Hepatocyte (in vitro differentiated cells): ENCODE results near the gene AHSG. TPM values are rescaled to one million over a fixed set of nuclear protein-coding genes. Genes with fewer than 3 reads are reported as not detected.

Experiments
- DNase-seq: peaks from one replicate; pipeline ENCODE4 v3.0.0-alpha.2; 2016; ENCODE audit warnings: low spot score
- H2AFZ ChIP-seq: fragments of 200-600 bp; sonication (generic); 2 replicates; pipeline ENCODE4 v1.6.0; 2016; ENCODE audit warnings: antibody characterized with exemption, mild to moderate bottlenecking
- H3K27ac ChIP-seq: fragments of 200-600 bp; sonication (generic); 2 replicates; pipeline ENCODE4 v1.5.1; 2016; ENCODE audit warnings: mild to moderate bottlenecking
- H3K27me3 ChIP-seq: fragments of 200-600 bp; sonication (generic); 2 replicates; pipeline ENCODE4 v1.6.1; 2016
- H3K36me3 ChIP-seq: fragments of 200-600 bp; sonication (generic); replicated peaks from 2 replicates; pipeline ENCODE4 v1.5.1; 2016; ENCODE audit warnings: low read depth; ENCODE audit not compliant: insufficient read depth
- H3K4me1 ChIP-seq: fragments of 200-600 bp; sonication (generic); 2 replicates; pipeline ENCODE4 v1.5.1; 2016; ENCODE audit warnings: mild to moderate bottlenecking, moderate library complexity; ENCODE audit not compliant: insufficient read depth
- H3K4me2 ChIP-seq: fragments of 200-600 bp; sonication (generic); 2 replicates; pipeline ENCODE4 v1.6.0; 2016
- H3K4me3 ChIP-seq: fragments of 200-600 bp; sonication (generic); 2 replicates; pipeline ENCODE4 v1.5.1; 2016; ENCODE audit warnings: mild to moderate bottlenecking
- H3K79me2 ChIP-seq: fragments of 200-600 bp; sonication (generic); 2 replicates; pipeline ENCODE4 v1.6.0; 2017; ENCODE audit warnings: mild to moderate bottlenecking
- H3K9me2 ChIP-seq: fragments of 200-600 bp; sonication (generic); replicated peaks from 2 replicates; pipeline ENCODE4 v1.6.0; 2017; ENCODE audit warnings: mild to moderate bottlenecking; ENCODE audit not compliant: insufficient read depth
- H3K9me3 ChIP-seq: fragments of 200-600 bp; sonication (generic); 2 replicates; pipeline ENCODE4 v1.5.1; 2016; ENCODE audit warnings: low read depth, mild to moderate bottlenecking
- H4K20me1 ChIP-seq: fragments of 200-600 bp; sonication (generic); 2 replicates; pipeline ENCODE4 v1.6.0; 2016; ENCODE audit warnings: mild to moderate bottlenecking; ENCODE audit not compliant: insufficient read depth, poor library complexity, severe bottlenecking
- CTCF ChIP-seq: fragments of 200-600 bp; sonication (generic); IDR thresholded peaks from 2 replicates; pipeline ENCODE4 v1.5.1; 2016; ENCODE audit warnings: antibody characterized with exemption, mild to moderate bottlenecking; ENCODE audit not compliant: poor library complexity
- EZH2 ChIP-seq: fragments of 200-600 bp; sonication (generic); IDR thresholded peaks from 2 replicates; pipeline ENCODE4 v1.6.1; 2016; ENCODE audit warnings: antibody characterized with exemption, mild to moderate bottlenecking, borderline replicate concordance
- EZH2phosphoT487 ChIP-seq: fragments of 200-600 bp; sonication (generic); IDR thresholded peaks from one replicate; pipeline ENCODE4 v1.6.1; 2018; ENCODE audit warnings: antibody characterized with exemption, mild to moderate bottlenecking, low read depth, moderate library complexity; ENCODE audit not compliant: unreplicated experiment, severe bottlenecking
- WGBS: methylation state at CpG from one replicate; pipeline ENCODE4 v1.1.6; 2016; ENCODE audit warnings: low lambda C conversion rate; ENCODE audit errors: missing lambda C conversion rate; 5-methylcytosine and 5-hydroxymethylcytosine counted together
- polyA plus RNA-seq: library from polyadenylated mRNA; unstranded; fragments of >200 nt; fragmentation: Nextera tagmentation; extraction: Ambion mirVana; gene quantifications from 2 replicates; pipeline ENCODE4 v1.2.1, GENCODE V29; 2016
- total RNA-seq: library from RNA; depleted of rRNA; stranded (reverse); fragments of >200 nt; gene quantifications from 2 replicates; pipeline ENCODE4 v1.2.3, GENCODE V29; 2014

AHSG gene
- total and polyA plus RNA-seq, 2 experiments from 2014 or later, result 559 to 568 TPM

- no peaks in the 10 kb centered on the region for H3K4me1 ChIP-seq
- no peaks in the 10 kb centered on the region for H3K27me3 ChIP-seq
- H3K27ac ChIP-seq, result no peak overlapping the region
- TF ChIP-seq EZH2 (no peak), CTCF (no peak), EZH2phosphoT487 (no peak)
- H3K9me3 ChIP-seq, result no peaks in the 10 kb centered on the region
- WGBS, result 24% methylated on average over 7 of the region's 7 CpGs
- no peak for DNase-seq
- H3K79me2 ChIP-seq, result no peaks in the 10 kb centered on the region
- H3K36me3 ChIP-seq, result no peaks in the 10 kb centered on the region
- H3K4me3 ChIP-seq, result no peak overlapping the region
- H3K9me2 ChIP-seq, result no peaks in the 10 kb centered on the region
- H4K20me1 ChIP-seq, result no peaks in the 10 kb centered on the region
- no peak overlapping the region for H2AFZ ChIP-seq
- no peak overlapping the region for H3K4me2 ChIP-seq
These were observed 50.7 kb downstream of the AHSG start for GRCh38 chr3:186663361-186664118.

- TF ChIP-seq CTCF (no peak), EZH2 (no peak), EZH2phosphoT487 (no peak)
- DNase-seq, result no peak
- Histone ChIP-seq H3K36me3 (no peaks in the 10 kb centered on the region), H3K4me1 (no peaks in the 10 kb centered on the region), H3K9me2 (no peaks in the 10 kb centered on the region), H3K27ac (no peak overlapping the region), H3K4me3 (no peak overlapping the region), H3K9me3 (no peaks in the 10 kb centered on the region), H3K27me3 (no peaks in the 10 kb centered on the region), H2AFZ (no peak overlapping the region), H3K4me2 (no peak overlapping the region), H3K79me2 (no peaks in the 10 kb centered on the region), H4K20me1 (no peaks in the 10 kb centered on the region)
These were observed 51.2 kb downstream of the AHSG start for GRCh38 chr3:186664119-186664495.

GRCh38 chr3:186664506-186664905 is 51.6 kb downstream of the AHSG start:
- no peak overlapping the region for H3K4me3 ChIP-seq
- no peaks in the 10 kb centered on the region for H3K27me3 ChIP-seq
- WGBS, result 44% methylated on average over 4 of the region's 4 CpGs
- no peak for TF ChIP-seq EZH2phosphoT487
- no peak for TF ChIP-seq CTCF
- no peak for TF ChIP-seq EZH2
- no peak for DNase-seq
- no peaks in the 10 kb centered on the region for H3K4me1 ChIP-seq
- H3K79me2 ChIP-seq, result no peaks in the 10 kb centered on the region
- no peak overlapping the region for H3K4me2 ChIP-seq
- H4K20me1 ChIP-seq, result no peaks in the 10 kb centered on the region
- H3K36me3 ChIP-seq, result no peaks in the 10 kb centered on the region
- no peak overlapping the region for H2AFZ ChIP-seq
- H3K27ac ChIP-seq, result no peak overlapping the region
- H3K9me3 ChIP-seq, result no peaks in the 10 kb centered on the region
- H3K9me2 ChIP-seq, result no peaks in the 10 kb centered on the region
